Measurements from ENCODE around the gene ATP1A3.

DNA sequence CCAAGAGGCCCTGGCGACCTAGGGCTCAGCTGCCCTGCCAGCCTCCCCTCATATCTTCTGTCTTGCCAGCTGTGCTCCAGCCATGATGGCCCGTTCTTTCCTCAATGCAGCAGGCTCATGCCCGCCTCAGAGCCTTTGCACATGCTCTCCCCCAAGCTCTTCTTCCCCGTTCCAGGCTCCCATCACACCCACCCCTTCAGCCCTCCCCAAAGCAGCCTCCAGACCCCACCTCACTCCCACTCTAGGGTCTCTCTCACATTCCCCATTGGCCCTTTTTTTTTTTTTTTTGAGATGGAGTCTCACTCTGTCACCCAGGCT, 29.9 kb upstream of the ATP1A3 start:
- no peak for TF ChIP-seq EP300 (conservative IDR thresholded peaks at IDR 0.05; ENCODE audit: poor library complexity, severe bottlenecking)
- TF ChIP-seq, protein P1, sequence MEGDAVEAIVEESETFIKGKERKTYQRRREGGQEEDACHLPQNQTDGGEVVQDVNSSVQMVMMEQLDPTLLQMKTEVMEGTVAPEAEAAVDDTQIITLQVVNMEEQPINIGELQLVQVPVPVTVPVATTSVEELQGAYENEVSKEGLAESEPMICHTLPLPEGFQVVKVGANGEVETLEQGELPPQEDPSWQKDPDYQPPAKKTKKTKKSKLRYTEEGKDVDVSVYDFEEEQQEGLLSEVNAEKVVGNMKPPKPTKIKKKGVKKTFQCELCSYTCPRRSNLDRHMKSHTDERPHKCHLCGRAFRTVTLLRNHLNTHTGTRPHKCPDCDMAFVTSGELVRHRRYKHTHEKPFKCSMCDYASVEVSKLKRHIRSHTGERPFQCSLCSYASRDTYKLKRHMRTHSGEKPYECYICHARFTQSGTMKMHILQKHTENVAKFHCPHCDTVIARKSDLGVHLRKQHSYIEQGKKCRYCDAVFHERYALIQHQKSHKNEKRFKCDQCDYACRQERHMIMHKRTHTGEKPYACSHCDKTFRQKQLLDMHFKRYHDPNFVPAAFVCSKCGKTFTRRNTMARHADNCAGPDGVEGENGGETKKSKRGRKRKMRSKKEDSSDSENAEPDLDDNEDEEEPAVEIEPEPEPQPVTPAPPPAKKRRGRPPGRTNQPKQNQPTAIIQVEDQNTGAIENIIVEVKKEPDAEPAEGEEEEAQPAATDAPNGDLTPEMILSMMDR (IDR thresholded peaks at IDR 0.05; ENCODE audit: poor library complexity, severe bottlenecking), result no peak
- TF ChIP-seq EZH2 (IDR thresholded peaks at IDR 0.05; ENCODE audit: borderline replicate concordance, insufficient read depth, low read length, poor library complexity, severe bottlenecking), result no peak
- TF ChIP-seq SMC3 (conservative IDR thresholded peaks at IDR 0.05; ENCODE audit: poor library complexity), result no peak
- TF ChIP-seq MXI1 (conservative IDR thresholded peaks at IDR 0.05; ENCODE audit: poor library complexity, severe bottlenecking), result no peak
- no peak for TF ChIP-seq POLR2AphosphoS5 (IDR thresholded peaks at IDR 0.05)
- no peak for TF ChIP-seq TAF1 (IDR thresholded peaks at IDR 0.05; ENCODE audit: low read depth)
- TF ChIP-seq, protein P2, sequence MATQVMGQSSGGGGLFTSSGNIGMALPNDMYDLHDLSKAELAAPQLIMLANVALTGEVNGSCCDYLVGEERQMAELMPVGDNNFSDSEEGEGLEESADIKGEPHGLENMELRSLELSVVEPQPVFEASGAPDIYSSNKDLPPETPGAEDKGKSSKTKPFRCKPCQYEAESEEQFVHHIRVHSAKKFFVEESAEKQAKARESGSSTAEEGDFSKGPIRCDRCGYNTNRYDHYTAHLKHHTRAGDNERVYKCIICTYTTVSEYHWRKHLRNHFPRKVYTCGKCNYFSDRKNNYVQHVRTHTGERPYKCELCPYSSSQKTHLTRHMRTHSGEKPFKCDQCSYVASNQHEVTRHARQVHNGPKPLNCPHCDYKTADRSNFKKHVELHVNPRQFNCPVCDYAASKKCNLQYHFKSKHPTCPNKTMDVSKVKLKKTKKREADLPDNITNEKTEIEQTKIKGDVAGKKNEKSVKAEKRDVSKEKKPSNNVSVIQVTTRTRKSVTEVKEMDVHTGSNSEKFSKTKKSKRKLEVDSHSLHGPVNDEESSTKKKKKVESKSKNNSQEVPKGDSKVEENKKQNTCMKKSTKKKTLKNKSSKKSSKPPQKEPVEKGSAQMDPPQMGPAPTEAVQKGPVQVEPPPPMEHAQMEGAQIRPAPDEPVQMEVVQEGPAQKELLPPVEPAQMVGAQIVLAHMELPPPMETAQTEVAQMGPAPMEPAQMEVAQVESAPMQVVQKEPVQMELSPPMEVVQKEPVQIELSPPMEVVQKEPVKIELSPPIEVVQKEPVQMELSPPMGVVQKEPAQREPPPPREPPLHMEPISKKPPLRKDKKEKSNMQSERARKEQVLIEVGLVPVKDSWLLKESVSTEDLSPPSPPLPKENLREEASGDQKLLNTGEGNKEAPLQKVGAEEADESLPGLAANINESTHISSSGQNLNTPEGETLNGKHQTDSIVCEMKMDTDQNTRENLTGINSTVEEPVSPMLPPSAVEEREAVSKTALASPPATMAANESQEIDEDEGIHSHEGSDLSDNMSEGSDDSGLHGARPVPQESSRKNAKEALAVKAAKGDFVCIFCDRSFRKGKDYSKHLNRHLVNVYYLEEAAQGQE (IDR thresholded peaks at IDR 0.05; ENCODE audit: borderline replicate concordance), result no peak
